ENCODE data around the gene EOLA2.
A peak's percentile ranks its signal among the peaks of the same experiment; 100 is the strongest.
"Not testable (repeated sequence)": the region's sequence is repeated elsewhere in the genome, so short reads cannot be mapped to it uniquely, and the experiment has no call there.

EOLA2 gene

GRCh38 chrX:149903889-149904748, 34.2 kb downstream of the EOLA2 start:
- peak; percentile 10 for TF ChIP-seq CTCF (IDR thresholded peaks at IDR 0.05; ENCODE audit: low read depth, low read length, missing control alignments)
- peak overlapping the region; percentile 19; the same call in 1 of the 2 replicates for H3K4me3 ChIP-seq (ENCODE audit: low read depth, low read length)
- DNase-seq (ENCODE audit: low read depth): peak; percentile 30

- DNase-seq (ENCODE audit: low read depth): no peak
- no peak for TF ChIP-seq CTCF (IDR thresholded peaks at IDR 0.05; ENCODE audit: low read depth, low read length, missing control alignments)
- H3K4me3 ChIP-seq (ENCODE audit: low read depth, low read length): no peak overlapping the region
These were observed 39.7 kb downstream of the EOLA2 start for GRCh38 chrX:149898554-149898953.

GRCh38 chrX:149890828-149891227, 47.5 kb downstream of the EOLA2 start:
- not testable (repeated sequence) for DNase-seq (ENCODE audit: low read depth); H3K4me3 ChIP-seq (ENCODE audit: low read depth, low read length)

All from GM12864 (cell line).